ENCODE data around the gene IKBKG.
A peak's percentile ranks its signal among the peaks of the same experiment; 100 is the strongest.
"Not testable (repeated sequence)": the region's sequence is repeated elsewhere in the genome, so short reads cannot be mapped to it uniquely, and the experiment has no call there.

Gene IKBKG

GRCh38 chrX:154600759-154601374 is 53.4 kb downstream of the IKBKG start:
- no peak for DNase-seq (ENCODE audit: insufficient read length, low spot score)
- FAIRE-seq: peak; percentile 11

- FAIRE-seq: no peak
Observed at GRCh38 chrX:154602226-154602625, 54.8 kb downstream of the IKBKG start.

GRCh38 chrX:154602766-154603437 is 55.5 kb downstream of the IKBKG start:
- DNase-seq (ENCODE audit: insufficient read length, low spot score) (no peak), FAIRE-seq (no peak)

More at GRCh38 chrX:154602226-154602625, 54.8 kb downstream of the IKBKG start:
- DNase-seq (ENCODE audit: insufficient read length, low spot score): no peak

GRCh38 chrX:154603438-154604430 is 56.3 kb downstream of the IKBKG start:
- DNase-seq (ENCODE audit: insufficient read length, low spot score) (no peak), FAIRE-seq (no peak)

- DNase-seq (ENCODE audit: insufficient read length, low spot score) (no peak), FAIRE-seq (no peak)
Observed at GRCh38 chrX:154605566-154605965, 58.1 kb downstream of the IKBKG start.

- FAIRE-seq: no peak
- no peak for DNase-seq (ENCODE audit: insufficient read length, low spot score)
Observed at GRCh38 chrX:154607370-154607769, 60.0 kb downstream of the IKBKG start.

- not testable (repeated sequence) for FAIRE-seq; DNase-seq (ENCODE audit: insufficient read length, low spot score)
Observed at GRCh38 chrX:154607976-154608375, 60.6 kb downstream of the IKBKG start.

- not testable (repeated sequence) for DNase-seq (ENCODE audit: insufficient read length, low spot score); FAIRE-seq
Observed at GRCh38 chrX:154608823-154609222, 61.4 kb downstream of the IKBKG start.

- FAIRE-seq; DNase-seq (ENCODE audit: insufficient read length, low spot score): not testable (repeated sequence)
Observed at GRCh38 chrX:154611146-154611545, 63.7 kb downstream of the IKBKG start.

GRCh38 chrX:154613586-154613985 is 66.2 kb downstream of the IKBKG start:
- FAIRE-seq; DNase-seq (ENCODE audit: insufficient read length, low spot score): not testable (repeated sequence)
